Astrocyte of the cerebellum (primary cell): Measurements from ENCODE around the gene RASA3.
"Not testable (repeated sequence)": the region's sequence is repeated elsewhere in the genome, so short reads cannot be mapped to it uniquely, and the experiment has no call there.

Experiments used
- DNase-seq: peaks from one replicate; pipeline ENCODE4 v3.0.0-alpha.2; 2011; ENCODE audit warnings: low read depth
- H3K4me3 ChIP-seq: 2 replicates; pipeline ENCODE4 v1.5.1; 2011; ENCODE audit warnings: mild to moderate bottlenecking, low read depth, low read length, moderate library complexity
- CTCF ChIP-seq: IDR thresholded peaks from 2 replicates; pipeline ENCODE4 v1.5.1; 2012; ENCODE audit warnings: low read length, low read depth, moderate library complexity, mild to moderate bottlenecking; ENCODE audit errors: missing control alignments
- in situ Hi-C: cut with HindIII; loops from 2 replicates; pipeline ENCODE4 v1.10.0; 2017; ENCODE audit warnings: low sequenced_read_pairs

RASA3 gene

GRCh38 chr13:114111577-114111976, 20.8 kb downstream of the RASA3 start:
- no peak for DNase-seq
- no peak for TF ChIP-seq CTCF
- in situ Hi-C loops, result loop anchor here (5.0 kb wide), 2 partner anchors 54 to 56 kb away; no protein-coding TSS in a partner anchor
- H3K4me3 ChIP-seq, result no peak overlapping the region

- in situ Hi-C loops, result loop anchor here (5.0 kb wide), 2 partner anchors 54 to 56 kb away; no protein-coding TSS in a partner anchor
- not testable (repeated sequence) for DNase-seq
These were observed 21.6 kb downstream of the RASA3 start for GRCh38 chr13:114110830-114111189.

GRCh38 chr13:114110091-114110829, 22.2 kb downstream of the RASA3 start:
- no peak for DNase-seq
- no peak overlapping the region for H3K4me3 ChIP-seq
- in situ Hi-C loops, result loop anchor here (5.0 kb wide), 2 partner anchors 53 to 57 kb away; no protein-coding TSS in a partner anchor
- no peak for TF ChIP-seq CTCF

More at GRCh38 chr13:114110830-114111189, 21.6 kb downstream of the RASA3 start:
- H3K4me3 ChIP-seq, result not testable (repeated sequence)

GRCh38 chr13:114109641-114110041, 22.8 kb downstream of the RASA3 start:
- TF ChIP-seq CTCF, result no peak
- no peak for DNase-seq
- in situ Hi-C loops, result loop anchor here (5.0 kb wide), 2 partner anchors 52 to 58 kb away; no protein-coding TSS in a partner anchor
- H3K4me3 ChIP-seq, result no peak overlapping the region

- TF ChIP-seq CTCF, result no peak
- in situ Hi-C loops, result no loop called here
- no peak overlapping the region for H3K4me3 ChIP-seq
- no peak for DNase-seq
These were observed 23.5 kb downstream of the RASA3 start for GRCh38 chr13:114108894-114109293.

- H3K4me3 ChIP-seq, result no peak overlapping the region
- in situ Hi-C loops, result no loop called here
- no peak for TF ChIP-seq CTCF
- no peak for DNase-seq
These were observed 24.2 kb downstream of the RASA3 start for GRCh38 chr13:114108141-114108761.

- no peak for TF ChIP-seq CTCF
- in situ Hi-C loops, result no loop called here
- peak; percentile 76 for DNase-seq
- H3K4me3 ChIP-seq, result no peak overlapping the region
These were observed 24.7 kb downstream of the RASA3 start for GRCh38 chr13:114107686-114108081.
